PFSK-1 (cell line): ENCODE data around the gene HAUS1.

Experiments used
- FOXP2 ChIP-seq: optimal IDR thresholded peaks from 2 replicates; pipeline ENCODE3; 2011; ENCODE audit warnings: borderline replicate concordance, control low read depth, inconsistent platforms; ENCODE audit not compliant: insufficient read depth; ENCODE audit errors: extremely low read length, extremely low read depth
- POLR2AphosphoS5 ChIP-seq: IDR thresholded peaks from 2 replicates; pipeline ENCODE4 v1.6.1; 2012; ENCODE audit warnings: low read depth, mild to moderate bottlenecking, control low read depth, low read length, moderate library complexity
- REST ChIP-seq, 2 experiments: IDR thresholded peaks; 2 replicates each; pipeline versions ENCODE4 v1.6.1 to v1.8.0; 2011 to 2012; ENCODE audit warnings: low read depth in 2 of 2, low read length in 2 of 2, control low read depth in 1 of 2, inconsistent platforms in 1 of 2, mild to moderate bottlenecking in 1 of 2, moderate library complexity in 1 of 2; ENCODE audit not compliant: insufficient read depth in 1 of 2
- SIN3A ChIP-seq: IDR thresholded peaks from 2 replicates; pipeline ENCODE4 v1.6.1; 2012; ENCODE audit warnings: mild to moderate bottlenecking, low read length, moderate library complexity, borderline replicate concordance; ENCODE audit not compliant: insufficient read depth
- TAF1 ChIP-seq: IDR thresholded peaks from 2 replicates; pipeline ENCODE4 v1.6.1; 2012; ENCODE audit warnings: low read length, control low read depth, borderline replicate concordance; ENCODE audit not compliant: insufficient read depth

Gene HAUS1

GRCh38 chr18:46167971-46168370 lies 63.8 kb downstream of the HAUS1 start:
- TF ChIP-seq SIN3A: no peak
- TF ChIP-seq FOXP2: no peak
- no peak for TF ChIP-seq POLR2AphosphoS5
- TF ChIP-seq REST (IDR thresholded peaks at IDR 0.05; ENCODE audit: insufficient read depth in 1 of 2, low read depth in 2 of 2, low read length in 2 of 2): no peak
- no peak for TF ChIP-seq TAF1

GRCh38 chr18:46169464-46169941 lies 65.3 kb downstream of the HAUS1 start:
- TF ChIP-seq SIN3A (no peak), REST (IDR thresholded peaks at IDR 0.05; ENCODE audit: insufficient read depth in 1 of 2, low read depth in 2 of 2, low read length in 2 of 2) (no peak), FOXP2 (no peak), POLR2AphosphoS5 (no peak), TAF1 (no peak)

GRCh38 chr18:46171331-46171730 lies 67.1 kb downstream of the HAUS1 start:
- no peak for TF ChIP-seq REST (IDR thresholded peaks at IDR 0.05; ENCODE audit: insufficient read depth in 1 of 2, low read depth in 2 of 2, low read length in 2 of 2)
- no peak for TF ChIP-seq TAF1
- no peak for TF ChIP-seq POLR2AphosphoS5
- TF ChIP-seq SIN3A: no peak
- no peak for TF ChIP-seq FOXP2

- TF ChIP-seq POLR2AphosphoS5 (peak; percentile 80), FOXP2 (peak; percentile 81), REST (IDR thresholded peaks at IDR 0.05; ENCODE audit: insufficient read depth in 1 of 2, low read depth in 2 of 2, low read length in 2 of 2) (peak; percentile 20 to 51; a peak in 1 of 4 replicates), SIN3A (peak; percentile 89; the same call in 1 of the 2 replicates), TAF1 (peak; percentile 85)
Measured at GRCh38 chr18:46173393-46174341, 69.5 kb downstream of the HAUS1 start.
